K562 (cell line): Measurements from ENCODE around the gene CD4. TPM values are rescaled to one million over a fixed set of nuclear protein-coding genes. Genes with fewer than 3 reads are reported as not detected.

ENCODE experiments used
- BCOR ChIP-seq: fragments of 450-650 bp; IDR thresholded peaks from 2 replicates; pipeline ENCODE4 v1.6.1; 2016
- CBX3 ChIP-seq, 2 experiments: IDR thresholded peaks; 1 replicate in 1 of 2; 2 replicates in 1 of 2; pipeline ENCODE4 v1.6.1; 2012; ENCODE audit warnings: inconsistent platforms in 2 of 2, low read length in 2 of 2, borderline replicate concordance in 1 of 2, control low read depth in 1 of 2
- CC2D1A ChIP-seq: fragments of 450-650 bp; IDR thresholded peaks from 2 replicates; pipeline ENCODE4 v1.6.1; 2017; ENCODE audit warnings: mild to moderate bottlenecking
- GABPA ChIP-seq: fragments of 200-800 bp; sonication (Bioruptor generic); conservative IDR thresholded peaks from 2 replicates; pipeline ENCODE4 v1.6.1; 2016; ENCODE audit warnings: low read depth, missing genetic modification characterization, missing compliant biosample characterization
- HCFC1 ChIP-seq: IDR thresholded peaks from 2 replicates; pipeline ENCODE4 v1.6.1; 2012; ENCODE audit warnings: low read depth, low read length, improper control_type of control experiment
- HSF4 ChIP-seq: fragments of 250-450 bp; sonication (Bioruptor Pico); IDR thresholded peaks from 2 replicates; pipeline ENCODE4 v2.1.2; 2022; ENCODE audit warnings: mild to moderate bottlenecking, moderate library complexity, borderline replicate concordance
- KDM4B ChIP-seq, 2 experiments: fragments of 450-650 bp in 1 of 2; sonication (generic) in 1 of 2; IDR thresholded peaks; 2 replicates each; pipeline ENCODE4 v1.6.1; 2016 to 2017; ENCODE audit warnings: borderline replicate concordance in 2 of 2, antibody characterized with exemption in 1 of 2, low read depth in 1 of 2, mild to moderate bottlenecking in 1 of 2
- KDM5B ChIP-seq: fragments of 200-600 bp; sonication (generic); IDR thresholded peaks from 2 replicates; pipeline ENCODE4 v1.6.1; 2012; ENCODE audit warnings: low read depth, mild to moderate bottlenecking, moderate library complexity, low read length, control low read depth, inconsistent platforms; ENCODE audit not compliant: insufficient replicate concordance
- KLF13 ChIP-seq: fragments of 450-650 bp; IDR thresholded peaks from 2 replicates; pipeline ENCODE4 v1.6.1; 2016; ENCODE audit warnings: missing genetic modification characterization, low read depth, mild to moderate bottlenecking, missing compliant biosample characterization, moderate library complexity, borderline replicate concordance
- PHB2 ChIP-seq: fragments of 450-650 bp; IDR thresholded peaks from 2 replicates; pipeline ENCODE4 v1.6.1; 2017; ENCODE audit warnings: low read depth
- POLR2AphosphoS5 ChIP-seq: IDR thresholded peaks from 2 replicates; pipeline ENCODE4 v1.6.1; 2011; ENCODE audit warnings: mild to moderate bottlenecking, low read depth, low read length, moderate library complexity; ENCODE audit not compliant: control insufficient read depth, insufficient read depth
- SETDB1 ChIP-seq: IDR thresholded peaks from one replicate; pipeline ENCODE4 v1.6.1; 2012; ENCODE audit warnings: low read length, control low read depth, inconsistent platforms
- SMARCE1 ChIP-seq: fragments of 450-650 bp; IDR thresholded peaks from 2 replicates; pipeline ENCODE4 v1.7.1; 2016; ENCODE audit warnings: mild to moderate bottlenecking
- SP1 ChIP-seq: sonication (generic); formaldehyde crosslinking; IDR thresholded peaks from 2 replicates; pipeline ENCODE4 v1.8.1; 2022; ENCODE audit warnings: mild to moderate bottlenecking, missing genetic modification reagents
- SRSF3 ChIP-seq: fragments of 200-400 bp; formaldehyde crosslinking; IDR thresholded peaks from 2 replicates; pipeline ENCODE4 v1.6.1; 2016; ENCODE audit warnings: mild to moderate bottlenecking, low read length, moderate library complexity; ENCODE audit not compliant: insufficient read depth
- TCF3 ChIP-seq: sonication (generic); formaldehyde crosslinking; IDR thresholded peaks from 2 replicates; pipeline ENCODE4 v1.4.0; 2020; ENCODE audit warnings: mild to moderate bottlenecking, missing genetic modification reagents
- TGIF2 ChIP-seq: sonication (generic); formaldehyde crosslinking; IDR thresholded peaks from 2 replicates; pipeline ENCODE4 v1.8.1; 2022; ENCODE audit warnings: mild to moderate bottlenecking, missing genetic modification reagents, moderate library complexity
- U2AF1 ChIP-seq: fragments of 200-400 bp; formaldehyde crosslinking; optimal IDR thresholded peaks from 2 replicates; pipeline ENCODE3; 2017; ENCODE audit warnings: mild to moderate bottlenecking, low read depth, low read length, moderate library complexity
- ZNF121 ChIP-seq: sonication (generic); formaldehyde crosslinking; conservative IDR thresholded peaks from 2 replicates; pipeline ENCODE4 v1.8.0; 2022; ENCODE audit warnings: missing genetic modification reagents
- polyA plus RNA-seq, 8 experiments: library from polyadenylated mRNA; depleted of rRNA in 4 of 8; stranded (reverse) in 5 of 8; unstranded in 3 of 8; fragments of >200 nt; fragmentation: Nextera tagmentation in 2 of 8; fragmentation: Illumina TruSeq in 1 of 8; extraction: Ambion mirVana in 2 of 8; extraction: Trizol in 1 of 8; gene quantifications; 2 replicates each; pipeline versions ENCODE4 v1.2.1 to v1.2.3, GENCODE V29; 2011 to 2014; ENCODE audit warnings: inconsistent platforms in 1 of 8, missing spikeins in 1 of 8
- total RNA-seq, 7 experiments: library from RNA; depleted of rRNA in 6 of 7; stranded (reverse); fragments of >200 nt in 6 of 7; fragmentation: Illumina TruSeq in 2 of 7; extraction: Trizol in 2 of 7; gene quantifications; 2 replicates each; pipeline versions ENCODE4 v1.2.1 to v1.2.3, GENCODE V29; 2011 to 2021; ENCODE audit warnings: low replicate concordance in 1 of 7
- TF ChIP-seq, protein P1 (sequence below): fragments of 250-450 bp; sonication (Bioruptor Pico); IDR thresholded peaks from 2 replicates; pipeline ENCODE4 v1.4.0; 2020; ENCODE audit warnings: mild to moderate bottlenecking, moderate library complexity, borderline replicate concordance
- TF ChIP-seq, protein P2 (sequence below): sonication (generic); formaldehyde crosslinking; IDR thresholded peaks from 2 replicates; pipeline ENCODE4 v1.8.0; 2022; ENCODE audit warnings: mild to moderate bottlenecking, missing genetic modification reagents
- TF ChIP-seq, protein P3 (sequence below): sonication (generic); formaldehyde crosslinking; IDR thresholded peaks from 2 replicates; pipeline ENCODE4 v1.8.0; 2022; ENCODE audit warnings: mild to moderate bottlenecking, missing genetic modification reagents, borderline replicate concordance

CD4 gene
- total and polyA plus RNA-seq, 9 of the 15 experiments (the other 6 are each of a cell fraction or from before 2014, with no cell fraction given): 0.06 to 0.27 (median 0.09) TPM; not detected in 5

DNA sequence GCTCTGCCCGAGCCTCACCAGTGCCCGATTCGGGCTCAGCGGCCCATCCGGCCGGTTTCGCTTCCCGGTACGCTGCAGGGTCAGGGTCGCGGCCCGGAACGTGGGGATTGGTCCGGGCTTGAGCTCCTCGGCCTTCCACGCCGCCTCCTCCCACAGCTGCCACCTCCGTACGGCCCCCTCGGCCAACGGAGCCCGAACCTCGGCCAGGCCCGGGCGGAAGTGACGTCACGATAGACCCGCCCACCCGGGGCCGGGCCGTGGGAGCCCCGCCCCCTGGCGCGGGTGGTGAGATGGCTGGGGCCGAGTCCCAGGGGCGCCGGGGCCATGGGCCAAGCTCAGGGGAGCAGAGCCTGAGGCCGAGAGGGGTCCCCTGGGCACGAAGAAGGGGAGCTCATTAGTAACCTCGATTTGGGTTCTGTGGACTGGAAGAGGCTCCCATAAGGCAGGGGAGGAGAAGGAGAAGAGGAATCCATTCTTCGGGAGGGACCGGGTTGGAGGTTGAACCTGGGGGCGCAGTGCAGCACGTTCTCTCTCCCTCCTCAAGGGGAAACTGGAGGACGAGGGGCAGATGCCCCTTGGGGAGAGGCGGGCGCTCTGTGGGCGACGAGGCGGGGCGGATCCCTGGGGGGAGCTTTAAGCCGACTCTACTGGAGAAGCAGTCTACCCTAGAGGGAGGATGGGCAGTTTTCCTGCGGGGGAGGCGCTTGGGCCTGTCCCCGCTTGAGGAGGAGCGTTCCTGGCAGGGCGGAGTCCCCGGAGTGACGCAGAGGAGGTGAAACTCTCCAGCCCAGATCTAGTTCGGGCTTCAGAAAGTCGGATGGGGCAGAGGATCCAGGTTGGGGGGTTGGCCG lies 36.2 kb upstream of the CD4 start, which contains the start of gene MLF2 (continued):
- TF ChIP-seq POLR2AphosphoS5 (peak; percentile 72; the same call in 1 of the 2 replicates), KDM4B (IDR thresholded peaks at IDR 0.05; ENCODE audit: borderline replicate concordance in 2 of 2, low read depth in 1 of 2) (0 out of 4 replicates have a peak, but pooled peaks of 1 of the 2 experiments have one; percentile 5), CBX3 (IDR thresholded peaks at IDR 0.05; ENCODE audit: borderline replicate concordance in 1 of 2, low read length in 2 of 2) (no peak), CC2D1A (no peak; the same call in 1 of the 2 replicates), SRSF3 (no peak), BCOR (0 out of 2 replicates have a peak, but pooled peaks have one; percentile 39), TGIF2 (CRISPR knock-in tag) (no peak), HSF4 (CRISPR knock-in tag) (no peak), U2AF1 (peak; percentile 59), KLF13 (tag) (0 out of 2 replicates have a peak, but pooled peaks have one; percentile 61), HCFC1 (peak; percentile 50; the same call in 1 of the 2 replicates), SMARCE1 (peak; percentile 46; the same call in 1 of the 2 replicates), TCF3 (CRISPR knock-in tag) (no peak; the same call in 1 of the 2 replicates), SP1 (CRISPR knock-in tag) (peak; percentile 74), KDM5B (peak; percentile 75), PHB2 (no peak), SETDB1 (no peak), GABPA (tag) (peak; percentile 93), ZNF121 (CRISPR knock-in tag) (no peak)
- TF ChIP-seq, protein P1, sequence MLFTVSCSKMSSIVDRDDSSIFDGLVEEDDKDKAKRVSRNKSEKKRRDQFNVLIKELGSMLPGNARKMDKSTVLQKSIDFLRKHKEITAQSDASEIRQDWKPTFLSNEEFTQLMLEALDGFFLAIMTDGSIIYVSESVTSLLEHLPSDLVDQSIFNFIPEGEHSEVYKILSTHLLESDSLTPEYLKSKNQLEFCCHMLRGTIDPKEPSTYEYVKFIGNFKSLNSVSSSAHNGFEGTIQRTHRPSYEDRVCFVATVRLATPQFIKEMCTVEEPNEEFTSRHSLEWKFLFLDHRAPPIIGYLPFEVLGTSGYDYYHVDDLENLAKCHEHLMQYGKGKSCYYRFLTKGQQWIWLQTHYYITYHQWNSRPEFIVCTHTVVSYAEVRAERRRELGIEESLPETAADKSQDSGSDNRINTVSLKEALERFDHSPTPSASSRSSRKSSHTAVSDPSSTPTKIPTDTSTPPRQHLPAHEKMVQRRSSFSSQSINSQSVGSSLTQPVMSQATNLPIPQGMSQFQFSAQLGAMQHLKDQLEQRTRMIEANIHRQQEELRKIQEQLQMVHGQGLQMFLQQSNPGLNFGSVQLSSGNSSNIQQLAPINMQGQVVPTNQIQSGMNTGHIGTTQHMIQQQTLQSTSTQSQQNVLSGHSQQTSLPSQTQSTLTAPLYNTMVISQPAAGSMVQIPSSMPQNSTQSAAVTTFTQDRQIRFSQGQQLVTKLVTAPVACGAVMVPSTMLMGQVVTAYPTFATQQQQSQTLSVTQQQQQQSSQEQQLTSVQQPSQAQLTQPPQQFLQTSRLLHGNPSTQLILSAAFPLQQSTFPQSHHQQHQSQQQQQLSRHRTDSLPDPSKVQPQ: no peak
- TF ChIP-seq, protein P2, sequence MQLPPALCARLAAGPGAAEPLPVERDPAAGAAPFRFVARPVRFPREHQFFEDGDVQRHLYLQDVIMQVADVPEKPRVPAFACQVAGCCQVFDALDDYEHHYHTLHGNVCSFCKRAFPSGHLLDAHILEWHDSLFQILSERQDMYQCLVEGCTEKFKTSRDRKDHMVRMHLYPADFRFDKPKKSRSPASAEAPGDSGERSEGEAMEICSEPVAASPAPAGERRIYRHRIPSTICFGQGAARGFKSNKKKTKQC: 0 out of 2 replicates have a peak, but pooled peaks have one; percentile 17
- TF ChIP-seq, protein P3, sequence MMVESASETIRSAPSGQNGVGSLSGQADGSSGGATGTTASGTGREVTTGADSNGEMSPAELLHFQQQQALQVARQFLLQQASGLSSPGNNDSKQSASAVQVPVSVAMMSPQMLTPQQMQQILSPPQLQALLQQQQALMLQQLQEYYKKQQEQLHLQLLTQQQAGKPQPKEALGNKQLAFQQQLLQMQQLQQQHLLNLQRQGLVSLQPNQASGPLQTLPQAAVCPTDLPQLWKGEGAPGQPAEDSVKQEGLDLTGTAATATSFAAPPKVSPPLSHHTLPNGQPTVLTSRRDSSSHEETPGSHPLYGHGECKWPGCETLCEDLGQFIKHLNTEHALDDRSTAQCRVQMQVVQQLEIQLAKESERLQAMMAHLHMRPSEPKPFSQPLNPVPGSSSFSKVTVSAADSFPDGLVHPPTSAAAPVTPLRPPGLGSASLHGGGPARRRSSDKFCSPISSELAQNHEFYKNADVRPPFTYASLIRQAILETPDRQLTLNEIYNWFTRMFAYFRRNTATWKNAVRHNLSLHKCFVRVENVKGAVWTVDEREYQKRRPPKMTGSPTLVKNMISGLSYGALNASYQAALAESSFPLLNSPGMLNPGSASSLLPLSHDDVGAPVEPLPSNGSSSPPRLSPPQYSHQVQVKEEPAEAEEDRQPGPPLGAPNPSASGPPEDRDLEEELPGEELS (CRISPR knock-in tag): no peak
